Sciatic nerve (tissue), 2 donors: ENCODE data around the gene MN1. TPM values are rescaled to one million over a fixed set of nuclear protein-coding genes. Genes with fewer than 3 reads are reported as not detected.

Experiments used
- ATAC-seq: fragments of 200-7000 bp; cut with Tn5 transposase; one replicate; pipeline ENCODE4 v1.9.1; 2020; ENCODE audit warnings: mild to moderate bottlenecking, moderate library complexity
- DNase-seq: peaks from one replicate; pipeline ENCODE4 v3.0.0-alpha.2; 2020; ENCODE audit warnings: low spot score
- intact Hi-C: fragments of 100-400 bp; cut with DNase I; formaldehyde crosslinking; loops from one replicate; pipeline ENCODE4 v1.14.2; 2022
- total RNA-seq: library from RNA; stranded (reverse); fragmentation: NEBNext Ultra II Directional; extraction: Animal tissue kit (Norgen Biotek cat#: 25700); gene quantifications from one replicate; pipeline ENCODE4 v1.2.1, GENCODE V29; 2021
- donor health status: DM: no; HTN: no; CAD: no.
- donor health status: DM: no; HTN: no; CAD: no.

Gene MN1
- 10.4 TPM for total RNA-seq

- ATAC-seq, result peak; percentile 50
- peak; percentile 82 for DNase-seq
- intact Hi-C loops, result loop anchor here (5.0 to 10.0 kb wide), 2 partner anchors 197 to 399 kb away; no protein-coding TSS in a partner anchor
Observed at GRCh38 chr22:27801616-27802345, at the start of gene MN1. TSS of gene MN1 (minus strand) at chr22:27801756. CDS start at chr22:27800543, 1,213 bp downstream.

GRCh38 chr22:27850000-27850521 is 48.5 kb upstream of the MN1 start:
- ATAC-seq (peak; percentile 84), DNase-seq (no peak)
- intact Hi-C loops, result no loop called here

GRCh38 chr22:27848005-27848404 is 46.4 kb upstream of the MN1 start:
- DNase-seq (no peak), ATAC-seq (no peak)
- intact Hi-C loops, result no loop called here

- ATAC-seq (no peak), DNase-seq (no peak)
- intact Hi-C loops, result no loop called here
Observed at GRCh38 chr22:27846910-27847309, 45.4 kb upstream of the MN1 start.

- DNase-seq (no peak), ATAC-seq (no peak)
- intact Hi-C loops, result no loop called here
Observed at GRCh38 chr22:27846248-27846757, 44.7 kb upstream of the MN1 start.

- intact Hi-C loops, result no loop called here
- ATAC-seq (no peak), DNase-seq (no peak)
Observed at GRCh38 chr22:27845644-27846043, 44.1 kb upstream of the MN1 start.

GRCh38 chr22:27844656-27845591 is 43.4 kb upstream of the MN1 start:
- intact Hi-C loops, result no loop called here
- ATAC-seq, result no peak
- no peak for DNase-seq

GRCh38 chr22:27844256-27844655 is 42.7 kb upstream of the MN1 start:
- DNase-seq (no peak), ATAC-seq (no peak)
- intact Hi-C loops, result no loop called here

- ATAC-seq, result no peak
- DNase-seq, result no peak
- intact Hi-C loops, result no loop called here
Observed at GRCh38 chr22:27843441-27843840, 41.9 kb upstream of the MN1 start.

- ATAC-seq (peak; percentile 49), DNase-seq (no peak)
Observed at GRCh38 chr22:27842669-27843431, 41.3 kb upstream of the MN1 start.

GRCh38 chr22:27842201-27842600 is 40.6 kb upstream of the MN1 start:
- ATAC-seq (no peak), DNase-seq (no peak)
- intact Hi-C loops, result no loop called here

More at GRCh38 chr22:27842669-27843431, 41.3 kb upstream of the MN1 start:
- intact Hi-C loops, result no loop called here

GRCh38 chr22:27840436-27840835 is 38.9 kb upstream of the MN1 start:
- intact Hi-C loops, result no loop called here
- no peak for ATAC-seq
- DNase-seq, result no peak

- intact Hi-C loops, result no loop called here
- DNase-seq, result no peak
- no peak for ATAC-seq
Observed at GRCh38 chr22:27839057-27839660, 37.6 kb upstream of the MN1 start.

GRCh38 chr22:27836181-27836580 is 34.6 kb upstream of the MN1 start:
- ATAC-seq, result no peak
- intact Hi-C loops, result no loop called here
- DNase-seq, result peak; percentile 42

- DNase-seq (peak; percentile 35), ATAC-seq (no peak)
- intact Hi-C loops, result no loop called here
Observed at GRCh38 chr22:27835446-27835845, 33.9 kb upstream of the MN1 start.

- ATAC-seq, result no peak
Observed at GRCh38 chr22:27834364-27835185, 33.0 kb upstream of the MN1 start.

GRCh38 chr22:27833803-27834202 is 32.2 kb upstream of the MN1 start:
- ATAC-seq, result no peak
- no peak for DNase-seq
- intact Hi-C loops, result no loop called here

More at GRCh38 chr22:27834364-27835185, 33.0 kb upstream of the MN1 start:
- intact Hi-C loops, result no loop called here
- peak; percentile 52 for DNase-seq

- ATAC-seq (no peak), DNase-seq (no peak)
- intact Hi-C loops, result no loop called here
Observed at GRCh38 chr22:27832606-27833005, 31.1 kb upstream of the MN1 start.
